KMS-11 (cell line): ENCODE data around the gene GRK3.
A peak's percentile ranks its signal among the peaks of the same experiment; 100 is the strongest.
"Not testable (repeated sequence)": the region's sequence is repeated elsewhere in the genome, so short reads cannot be mapped to it uniquely, and the experiment has no call there.

ENCODE experiments used
- H2AFZ ChIP-seq: fragments of 200-600 bp; sonication (generic); 2 replicates; pipeline ENCODE4 v1.6.1; 2016; ENCODE audit warnings: antibody characterized with exemption, mixed run types, low read depth
- H3K27ac ChIP-seq: fragments of 200-600 bp; sonication (generic); 2 replicates; pipeline ENCODE4 v1.6.1; 2016; ENCODE audit warnings: mild to moderate bottlenecking, mixed run types
- H3K27me3 ChIP-seq: fragments of 200-600 bp; sonication (generic); 2 replicates; pipeline ENCODE4 v1.6.1; 2017; ENCODE audit warnings: mild to moderate bottlenecking, low read depth, mixed run types, moderate library complexity; ENCODE audit not compliant: insufficient read depth
- H3K36me3 ChIP-seq: fragments of 200-600 bp; sonication (generic); 2 replicates; pipeline ENCODE4 v1.6.1; 2017; ENCODE audit warnings: mild to moderate bottlenecking, mixed run types; ENCODE audit not compliant: insufficient read depth
- H3K4me1 ChIP-seq: fragments of 200-600 bp; sonication (generic); 2 replicates; pipeline ENCODE4 v1.6.1; 2016; ENCODE audit warnings: mild to moderate bottlenecking, low read depth, mixed run types; ENCODE audit not compliant: poor library complexity, severe bottlenecking
- H3K4me2 ChIP-seq: fragments of 200-600 bp; sonication (generic); 2 replicates; pipeline ENCODE4 v1.7.0; 2016; ENCODE audit warnings: mild to moderate bottlenecking, mixed run types
- H3K4me3 ChIP-seq: fragments of 200-600 bp; sonication (generic); IDR thresholded peaks from 2 replicates; pipeline ENCODE4 v1.6.1; 2017; ENCODE audit warnings: low read depth, low read length, mixed read lengths; ENCODE audit not compliant: insufficient read depth
- H3K79me2 ChIP-seq: fragments of 200-600 bp; sonication (generic); 2 replicates; pipeline ENCODE4 v1.6.1; 2016; ENCODE audit warnings: low read depth, mixed run types; ENCODE audit not compliant: insufficient read depth
- H3K9ac ChIP-seq: fragments of 200-600 bp; sonication (generic); 2 replicates; pipeline ENCODE4 v1.6.1; 2016; ENCODE audit warnings: mild to moderate bottlenecking, mixed run types
- H4K20me1 ChIP-seq: fragments of 200-600 bp; sonication (generic); 2 replicates; pipeline ENCODE4 v1.6.1; 2016; ENCODE audit warnings: mild to moderate bottlenecking, mixed run types; ENCODE audit not compliant: insufficient read depth
- CTCF ChIP-seq: fragments of 200-600 bp; sonication (generic); conservative IDR thresholded peaks from 2 replicates; pipeline ENCODE4 v1.6.1; 2017; ENCODE audit warnings: low read depth, mild to moderate bottlenecking, antibody characterized with exemption, low read length, moderate library complexity, mixed read lengths

The GRK3 gene

GRCh38 chr22:25564320-25564978 is at the start of gene GRK3:
Gene GRK3, plus strand, starts transcription at chr22:25564675. Its CDS starts 366 bp downstream, at chr22:25565041.
- H3K27ac ChIP-seq, result no peak within 1 kb of the TSS
- H2AFZ ChIP-seq, result peak within 1 kb of the TSS; percentile 83
- H4K20me1 ChIP-seq, result no peaks in the 10 kb centered on the region
- no peaks in the 10 kb centered on the region for H3K27me3 ChIP-seq
- H3K4me3 ChIP-seq, result no peak within 1 kb of the TSS
- H3K79me2 ChIP-seq, result no peaks in the 10 kb centered on the region
- H3K4me2 ChIP-seq, result peak within 1 kb of the TSS; percentile 76
- H3K9ac ChIP-seq, result peak within 1 kb of the TSS; percentile 58; the same call in 1 of the 2 replicates
- TF ChIP-seq CTCF, result no peak
- no peaks in the 10 kb centered on the region for H3K36me3 ChIP-seq
- H3K4me1 ChIP-seq, result peaks cover 13% of the 10 kb centered on the region

- H3K27ac ChIP-seq, result no peak overlapping the region
- no peaks in the 10 kb centered on the region for H4K20me1 ChIP-seq
Observed at GRCh38 chr22:25518000-25518663, 46.3 kb upstream of the GRK3 start.

GRCh38 chr22:25525376-25525775 is 39.1 kb upstream of the GRK3 start:
- Histone ChIP-seq H3K36me3 (no peaks in the 10 kb centered on the region), H3K4me1 (no peaks in the 10 kb centered on the region), H3K79me2 (no peaks in the 10 kb centered on the region), H2AFZ (no peak overlapping the region), H3K27me3 (no peaks in the 10 kb centered on the region), H3K4me2 (no peak overlapping the region), H4K20me1 (no peaks in the 10 kb centered on the region), H3K4me3 (no peak overlapping the region), H3K9ac (no peak overlapping the region), H3K27ac (no peak overlapping the region)
- no peak for TF ChIP-seq CTCF

More at GRCh38 chr22:25518000-25518663, 46.3 kb upstream of the GRK3 start:
- no peak overlapping the region for H3K9ac ChIP-seq
- no peaks in the 10 kb centered on the region for H3K79me2 ChIP-seq
- no peak overlapping the region for H2AFZ ChIP-seq
- H3K36me3 ChIP-seq, result no peaks in the 10 kb centered on the region
- TF ChIP-seq CTCF, result no peak
- no peak overlapping the region for H3K4me3 ChIP-seq
- H3K4me2 ChIP-seq, result no peak overlapping the region
- no peaks in the 10 kb centered on the region for H3K27me3 ChIP-seq
- H3K4me1 ChIP-seq, result no peaks in the 10 kb centered on the region

GRCh38 chr22:25525804-25526584 is 38.5 kb upstream of the GRK3 start:
- not testable (repeated sequence) for H3K9ac ChIP-seq, H3K36me3 ChIP-seq, H3K79me2 ChIP-seq, H4K20me1 ChIP-seq, H3K4me3 ChIP-seq, H3K27ac ChIP-seq, H3K4me1 ChIP-seq, H3K4me2 ChIP-seq, H2AFZ ChIP-seq, H3K27me3 ChIP-seq

GRCh38 chr22:25527016-25527415 is 37.5 kb upstream of the GRK3 start:
- not testable (repeated sequence) for H4K20me1 ChIP-seq, H3K27me3 ChIP-seq, H3K79me2 ChIP-seq, H3K27ac ChIP-seq, H3K4me2 ChIP-seq, H3K36me3 ChIP-seq, H3K9ac ChIP-seq, H2AFZ ChIP-seq, H3K4me3 ChIP-seq, H3K4me1 ChIP-seq

- not testable (repeated sequence) for H3K9ac ChIP-seq, H2AFZ ChIP-seq, H3K4me1 ChIP-seq, H3K4me2 ChIP-seq, H3K4me3 ChIP-seq, H3K36me3 ChIP-seq, H3K27ac ChIP-seq, H3K79me2 ChIP-seq, H4K20me1 ChIP-seq, H3K27me3 ChIP-seq
Observed at GRCh38 chr22:25528068-25528467, 36.4 kb upstream of the GRK3 start.

GRCh38 chr22:25529059-25529458 is 35.4 kb upstream of the GRK3 start:
- not testable (repeated sequence) for H3K79me2 ChIP-seq, H3K4me1 ChIP-seq, H3K27ac ChIP-seq, H3K9ac ChIP-seq, H3K4me3 ChIP-seq, H2AFZ ChIP-seq, H4K20me1 ChIP-seq, H3K27me3 ChIP-seq, H3K36me3 ChIP-seq, H3K4me2 ChIP-seq
